Transverse colon (tissue), 4 donors: ENCODE measurements around the gene FERMT3. TPM values are rescaled to one million over a fixed set of nuclear protein-coding genes. Genes with fewer than 3 reads are reported as not detected.

Experiments
- DNase-seq: peaks from one replicate; pipeline ENCODE4 v3.0.0-alpha.2; 2019
- H3K27ac ChIP-seq, 4 donors: fragments of 200-600 bp; sonication (generic); 2 replicates each; pipeline ENCODE4 v1.5.1; 2016 to 2018; ENCODE audit warnings: inconsistent platforms in 4 of 4
- H3K27me3 ChIP-seq: fragments of 200-600 bp; sonication (generic); 2 replicates; pipeline ENCODE4 v1.5.1; 2017; ENCODE audit warnings: inconsistent platforms
- H3K36me3 ChIP-seq, 4 donors: fragments of 200-600 bp; sonication (generic); 2 replicates each; pipeline ENCODE4 v1.5.1; 2017 to 2019; ENCODE audit warnings: inconsistent platforms in 4 of 4
- H3K4me1 ChIP-seq, 4 donors: fragments of 200-600 bp; sonication (generic); 2 replicates each; pipeline ENCODE4 v1.5.1; 2017 to 2020; ENCODE audit warnings: inconsistent platforms in 4 of 4
- H3K4me3 ChIP-seq, 4 donors: fragments of 200-600 bp; sonication (generic); 1 replicate in 1 of 4; 2 replicates in 3 of 4; pipeline versions ENCODE4 v1.5.1 to v1.6.1; 2017 to 2019; ENCODE audit warnings: inconsistent platforms in 4 of 4
- H3K9me3 ChIP-seq, 2 donors: fragments of 200-600 bp; sonication (generic); 2 replicates each; pipeline ENCODE4 v1.5.1; 2017 to 2019; ENCODE audit warnings: inconsistent platforms in 2 of 2
- EP300 ChIP-seq: sonication (generic); formaldehyde crosslinking; IDR thresholded peaks from one replicate; pipeline ENCODE4 v1.6.1; 2017; ENCODE audit warnings: antibody characterized with exemption, low read depth
- POLR2A ChIP-seq: fragments of 450-650 bp; IDR thresholded peaks from one replicate; pipeline ENCODE4 v1.6.1; 2016; ENCODE audit warnings: antibody characterized with exemption, mild to moderate bottlenecking, moderate library complexity
- POLR2AphosphoS5 ChIP-seq, 3 donors: sonication (generic); formaldehyde crosslinking; IDR thresholded peaks; one replicate each; pipeline ENCODE4 v1.6.1; 2016; ENCODE audit warnings: antibody characterized with exemption in 3 of 3
- WGBS, 2 donors: methylation state at CpG; one replicate each; pipeline ENCODE4 v1.1.5; 2018; ENCODE audit warnings: low coverage in 1 of 2; 5-methylcytosine and 5-hydroxymethylcytosine counted together
- in situ Hi-C, 4 donors: fragments of 200-750 bp; cut with MboI; loops; one replicate each; pipeline versions ENCODE4 v1.15.0 to v1.15.1; 2017; ENCODE audit warnings: low sequenced_read_pairs in 3 of 4, low pct_ligation_motif_present in 1 of 4, low pct_unique_long_range_greater_than_20kb in 1 of 4
- intact Hi-C: fragments of 100-400 bp; cut with DNase I; formaldehyde crosslinking; loops from one replicate; pipeline ENCODE4 v1.15.1; 2023; ENCODE audit warnings: low total_unique reads
- total RNA-seq, 4 donors: library from RNA; depleted of rRNA; stranded (reverse); fragments of >200 nt; gene quantifications; one replicate each; pipeline ENCODE4 v1.1.0, GENCODE V29; 2016
- TF ChIP-seq, protein P1 (sequence below), 5 experiments: fragments of 200-600 bp in 3 of 5; fragments of 450-650 bp in 2 of 5; sonication (generic) in 3 of 5; IDR thresholded peaks; 1 replicate in 2 of 5; 2 replicates in 3 of 5; pipeline ENCODE4 v1.5.1; 2016 to 2017; ENCODE audit warnings: antibody characterized with exemption in 5 of 5, inconsistent platforms in 3 of 5, mild to moderate bottlenecking in 2 of 5, moderate library complexity in 1 of 5

The FERMT3 gene
- total RNA-seq, 4 donors from 2014 or later: 14.6 to 63.3 (median 28.6) TPM

DNA sequence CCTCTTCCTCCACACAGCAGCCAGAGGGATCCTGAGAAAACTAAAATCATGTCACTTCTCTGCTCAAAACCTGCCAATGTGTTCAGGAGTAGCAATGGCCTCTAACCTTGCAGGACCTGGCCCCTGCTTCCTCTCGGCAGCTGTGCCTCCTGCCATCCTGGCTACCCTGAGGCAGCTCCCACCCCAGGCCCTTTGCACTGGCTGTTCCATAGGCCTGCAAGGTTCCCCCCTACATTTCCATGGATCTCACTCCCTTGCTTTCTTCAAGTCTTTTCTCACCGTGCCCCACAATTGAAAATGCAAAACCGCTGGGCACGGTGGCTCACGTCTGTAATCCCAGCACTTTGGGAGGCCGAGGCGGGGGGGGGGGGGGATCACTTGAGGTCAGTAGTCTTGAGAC lies 22.6 kb upstream of the FERMT3 start:
- H3K4me1 ChIP-seq: peaks cover 24 to 37% (median 30%) of the 10 kb centered on the region in 4 donors
- 92 to 95% methylated on average over 3 to 7 of the region's 7 CpGs for WGBS, 2 donors
- in situ Hi-C loops: no loop called here
- TF ChIP-seq POLR2A: no peak
- TF ChIP-seq EP300: no peak
- TF ChIP-seq, protein P1, sequence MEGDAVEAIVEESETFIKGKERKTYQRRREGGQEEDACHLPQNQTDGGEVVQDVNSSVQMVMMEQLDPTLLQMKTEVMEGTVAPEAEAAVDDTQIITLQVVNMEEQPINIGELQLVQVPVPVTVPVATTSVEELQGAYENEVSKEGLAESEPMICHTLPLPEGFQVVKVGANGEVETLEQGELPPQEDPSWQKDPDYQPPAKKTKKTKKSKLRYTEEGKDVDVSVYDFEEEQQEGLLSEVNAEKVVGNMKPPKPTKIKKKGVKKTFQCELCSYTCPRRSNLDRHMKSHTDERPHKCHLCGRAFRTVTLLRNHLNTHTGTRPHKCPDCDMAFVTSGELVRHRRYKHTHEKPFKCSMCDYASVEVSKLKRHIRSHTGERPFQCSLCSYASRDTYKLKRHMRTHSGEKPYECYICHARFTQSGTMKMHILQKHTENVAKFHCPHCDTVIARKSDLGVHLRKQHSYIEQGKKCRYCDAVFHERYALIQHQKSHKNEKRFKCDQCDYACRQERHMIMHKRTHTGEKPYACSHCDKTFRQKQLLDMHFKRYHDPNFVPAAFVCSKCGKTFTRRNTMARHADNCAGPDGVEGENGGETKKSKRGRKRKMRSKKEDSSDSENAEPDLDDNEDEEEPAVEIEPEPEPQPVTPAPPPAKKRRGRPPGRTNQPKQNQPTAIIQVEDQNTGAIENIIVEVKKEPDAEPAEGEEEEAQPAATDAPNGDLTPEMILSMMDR (IDR thresholded peaks at IDR 0.05): no peak
- no peak for TF ChIP-seq POLR2AphosphoS5 (IDR thresholded peaks at IDR 0.05)
- intact Hi-C loops: no loop called here
- no peak overlapping the region for H3K4me3 ChIP-seq
- peak overlapping the region; percentile 93 to 99 (median 95) for H3K27ac ChIP-seq
- no peaks in the 10 kb centered on the region for H3K27me3 ChIP-seq
- H3K9me3 ChIP-seq: no peaks in the 10 kb centered on the region
- DNase-seq: no peak
- no peaks in the 10 kb centered on the region for H3K36me3 ChIP-seq

DNA sequence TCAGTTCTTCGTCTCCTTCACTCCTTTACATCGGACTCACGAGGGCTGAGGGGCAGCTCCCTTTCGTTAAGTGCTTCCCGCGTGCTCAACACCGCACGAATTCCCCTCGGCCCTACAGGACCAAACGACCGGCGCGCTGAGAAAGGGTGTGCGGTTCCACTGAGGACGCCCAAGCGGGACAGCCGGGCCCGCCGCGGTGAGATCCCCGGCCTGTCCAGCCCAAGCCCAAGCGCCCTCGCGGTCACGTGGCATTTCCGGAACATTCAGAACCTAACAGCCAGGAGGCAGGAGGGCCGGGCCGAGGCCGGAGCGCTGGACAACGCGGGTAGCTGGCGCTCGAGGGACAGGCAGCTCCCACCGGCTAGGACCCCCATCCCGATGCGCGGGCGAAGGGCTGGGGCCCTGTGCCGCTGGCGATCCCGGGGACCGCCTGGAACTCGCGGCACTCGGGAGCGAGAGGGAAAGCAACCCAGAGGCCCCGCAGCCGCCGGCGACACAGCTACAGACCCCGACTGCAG lies 21.3 kb upstream of the FERMT3 start:
- Histone ChIP-seq H3K27ac (peak overlapping the region; percentile 93 to 99 (median 95)), H3K9me3 (no peaks in the 10 kb centered on the region), H3K4me3 (peak overlapping the region; percentile 55 to 90 (median 62)), H3K4me1 (peaks cover 29 to 40% (median 34%) of the 10 kb centered on the region in 4 donors), H3K27me3 (no peaks in the 10 kb centered on the region), H3K36me3 (no peaks in the 10 kb centered on the region)
- intact Hi-C loops (no loop called here), in situ Hi-C loops (no loop called here)
- WGBS, 2 donors: 0% methylated on average over 34 of the region's 52 CpGs; no CpG with 5 or more reads in 1 of the 2 donors
- DNase-seq: peak; percentile 90
- TF ChIP-seq, protein P1 (IDR thresholded peaks at IDR 0.05): peak; percentile 41 to 89 (median 55)
- TF ChIP-seq EP300 (peak; percentile 27), POLR2A (peak; percentile 98), POLR2AphosphoS5 (IDR thresholded peaks at IDR 0.05) (peak; percentile 98 to 99 (median 98))

DNA sequence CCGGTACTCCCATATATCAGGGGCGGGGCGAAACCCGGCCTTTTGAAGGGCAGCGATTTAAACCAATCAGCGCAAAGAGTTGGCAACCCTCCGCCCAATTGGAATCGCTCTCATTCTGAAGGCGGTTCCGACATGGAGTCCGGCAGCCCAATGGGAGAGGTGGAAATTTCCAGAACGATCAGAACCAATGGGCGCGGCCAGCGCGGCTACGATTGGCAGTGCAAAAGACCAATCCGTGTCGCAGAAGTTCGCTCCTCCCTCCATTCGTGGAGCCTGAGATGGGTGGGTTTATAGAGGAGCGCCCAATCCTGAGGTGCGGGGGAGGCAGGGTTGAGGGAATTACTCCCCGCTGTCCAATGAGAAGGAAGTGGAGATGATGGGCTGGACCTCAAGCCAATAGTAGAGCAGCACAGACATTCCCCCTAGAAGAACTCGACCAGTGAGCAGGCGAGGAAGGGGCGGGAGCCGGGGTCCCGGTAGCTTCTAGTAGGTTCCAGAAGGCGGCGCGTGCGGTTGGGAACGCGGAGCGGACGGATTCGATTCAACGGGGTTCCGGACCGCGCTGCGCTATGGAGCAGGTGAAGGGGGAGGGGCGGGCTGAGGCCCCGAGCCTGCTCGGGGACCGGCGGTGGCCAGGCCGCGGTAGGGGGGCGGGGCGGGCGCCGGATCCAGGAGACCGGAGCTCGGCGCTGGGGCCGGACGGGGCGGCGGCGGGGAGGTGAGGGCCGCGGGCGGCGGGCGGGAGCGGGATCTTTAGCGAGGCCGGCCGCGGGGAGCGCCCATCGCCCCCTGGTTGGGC lies 20.6 kb upstream of the FERMT3 start, which contains the start of gene STIP1:
TSS of gene STIP1 (plus strand) at position 479 of the 799 bp plus-strand sequence. CDS start at position 570, 91 bp downstream.
- Histone ChIP-seq H3K36me3 (no peaks in the 10 kb centered on the region), H3K27me3 (no peaks in the 10 kb centered on the region), H3K9me3 (no peaks in the 10 kb centered on the region), H3K4me3 (peak within 1 kb of the TSS; percentile 55 to 97 (median 62)), H3K27ac (peak within 1 kb of the TSS; percentile 93 to 99 (median 95)), H3K4me1 (peaks cover 27 to 36% (median 31%) of the 10 kb centered on the region in 4 donors)
- in situ Hi-C loops (no loop called here), intact Hi-C loops (no loop called here)
- DNase-seq: peak; percentile 99
- 1% methylated on average over 58 of the region's 74 CpGs; no CpG with 5 or more reads in 1 of the 2 donors for WGBS, 2 donors
- no peak for TF ChIP-seq POLR2A
- TF ChIP-seq, protein P1 (IDR thresholded peaks at IDR 0.05): peak in 4 of 5 experiments; percentile 22 to 49 (median 40)
- TF ChIP-seq POLR2AphosphoS5 (IDR thresholded peaks at IDR 0.05): peak; percentile 87 to 97 (median 94)
- TF ChIP-seq EP300: no peak

DNA sequence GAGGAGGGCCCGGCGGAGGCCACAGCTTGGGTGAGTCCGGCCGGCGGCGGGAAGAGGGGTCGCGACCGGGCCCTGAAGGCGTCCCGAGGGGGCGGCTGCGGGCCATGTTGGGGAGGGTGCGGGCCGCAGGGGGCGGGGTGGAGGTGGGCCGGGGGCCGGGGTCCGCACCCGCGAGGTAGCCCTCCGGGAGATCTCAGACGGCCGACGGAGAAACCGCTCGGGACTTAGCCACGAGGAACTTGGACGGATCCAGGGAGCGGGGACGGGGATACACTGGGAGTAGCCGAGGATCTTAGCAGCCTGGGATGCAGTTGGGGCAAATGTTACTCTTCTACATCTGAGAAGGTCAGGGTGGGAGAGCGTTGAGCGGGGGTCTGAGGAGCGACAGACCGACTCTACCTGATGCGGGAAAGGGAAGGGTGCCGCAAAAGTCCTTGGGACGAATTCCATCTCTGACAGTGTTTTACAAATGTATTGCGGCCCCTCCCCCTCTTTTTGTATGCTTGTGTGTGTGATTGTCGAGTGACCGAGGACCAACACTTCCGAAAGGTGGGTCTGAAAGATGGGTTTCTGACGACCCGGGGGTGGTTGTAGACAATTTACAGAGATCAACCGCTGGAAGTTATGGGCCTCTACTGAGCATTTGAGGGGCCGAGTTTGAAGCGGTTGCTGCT lies 19.9 kb upstream of the FERMT3 start:
- no peak for TF ChIP-seq EP300
- TF ChIP-seq, protein P1 (IDR thresholded peaks at IDR 0.05): no peak
- TF ChIP-seq POLR2AphosphoS5 (IDR thresholded peaks at IDR 0.05): no peak
- TF ChIP-seq POLR2A: no peak
- WGBS, 2 donors: 0 to 1% methylated on average over 5 to 46 of the region's 48 CpGs
- Histone ChIP-seq H3K4me1 (peaks cover 20 to 29% (median 24%) of the 10 kb centered on the region in 4 donors), H3K4me3 (peak overlapping the region in 1 of 4 donors; percentile 97), H3K27me3 (no peaks in the 10 kb centered on the region), H3K36me3 (no peaks in the 10 kb centered on the region), H3K27ac (no peak overlapping the region), H3K9me3 (no peaks in the 10 kb centered on the region)
- in situ Hi-C loops (no loop called here), intact Hi-C loops (no loop called here)
- peak; percentile 29 for DNase-seq
